ENCODE measurements around the gene KIAA0319L. TPM values are rescaled to one million over a fixed set of nuclear protein-coding genes. Genes with fewer than 3 reads are reported as not detected.
A peak's percentile ranks its signal among the peaks of the same experiment; 100 is the strongest.

KIAA0319L gene
- total and polyA plus RNA-seq, 4 donors, result 27.0 to 107 (median 27.9) TPM

GRCh38 chr1:35555601-35556477 lies 1.4 kb downstream of the KIAA0319L start:
- Histone ChIP-seq H3K9ac (ENCODE audit: low read depth in 1 of 2, low read length in 2 of 2) (peak overlapping the region in 1 of 2 donors; percentile 85), H3K9me3 (ENCODE audit: control insufficient read depth in 4 of 4, low read length in 3 of 4) (no peaks in the 10 kb centered on the region), H3K36me3 (ENCODE audit: control insufficient read depth in 4 of 4, insufficient read depth in 3 of 4, low read depth in 1 of 4, low read length in 3 of 4) (peaks cover 0 to 18% (median 13%) of the 10 kb centered on the region in 4 donors), H3K27me3 (ENCODE audit: control insufficient read depth in 4 of 4, insufficient read depth in 4 of 4, low read length in 3 of 4) (no peaks in the 10 kb centered on the region), H3K27ac (ENCODE audit: low read depth in 1 of 2, low read length in 2 of 2) (peak overlapping the region; percentile 98 to 99), H3K4me3 (ENCODE audit: low read depth in 1 of 3, low read length in 3 of 3) (peak overlapping the region in 2 of 3 donors; percentile 88 to 96), H3K4me1 (ENCODE audit: control insufficient read depth in 4 of 4, insufficient read depth in 4 of 4, low read length in 3 of 4) (peaks cover 2 to 57% (median 45%) of the 10 kb centered on the region in 4 donors)
- TF ChIP-seq ZBTB33 (IDR thresholded peaks at IDR 0.05) (no peak), REST (IDR thresholded peaks at IDR 0.05) (peak; percentile 11), EGR1 (IDR thresholded peaks at IDR 0.05; ENCODE audit: low read depth in 2 of 2) (no peak), HNF4A (conservative IDR thresholded peaks at IDR 0.05) (peak; percentile 39 to 57), CTCF (IDR thresholded peaks at IDR 0.05; ENCODE audit: low read depth, low read length, missing input control) (no peak), ATF3 (IDR thresholded peaks at IDR 0.05) (no peak), JUND (IDR thresholded peaks at IDR 0.05) (no peak), TAF1 (conservative IDR thresholded peaks at IDR 0.05) (no peak), FOXA1 (IDR thresholded peaks at IDR 0.05) (peak; percentile 90), RAD21 (IDR thresholded peaks at IDR 0.05) (no peak), YY1 (IDR thresholded peaks at IDR 0.05) (peak; percentile 89), FOXA2 (IDR thresholded peaks at IDR 0.05) (peak; percentile 86), SP1 (IDR thresholded peaks at IDR 0.05) (peak; percentile 66), NR2F2 (IDR thresholded peaks at IDR 0.05) (no peak), RXRA (IDR thresholded peaks at IDR 0.05) (peak; percentile 8 to 53), GABPA (IDR thresholded peaks at IDR 0.05 in 1 of 2, conservative IDR thresholded peaks at IDR 0.05 in 1 of 2) (no peak), HNF4G (IDR thresholded peaks at IDR 0.05) (no peak), MAX (IDR thresholded peaks at IDR 0.05) (no peak)
- 27% methylated on average over 10 of the region's 10 CpGs for WGBS
- no peak for DNase-seq (ENCODE audit: low spot score)

All from liver (tissue), 9 donors.